Activated CD4-positive, alpha-beta memory T cell treated with anti-CD3 and anti-CD28 coated beads, Interleukin-2, amount 10 ng/mL, durations not matched to agents 7 days and 5 days (primary cell): ENCODE measurements around the gene PCDHGA9. TPM values are rescaled to one million over a fixed set of nuclear protein-coding genes. Genes with fewer than 3 reads are reported as not detected.
"Not testable (repeated sequence)": the region's sequence is repeated elsewhere in the genome, so short reads cannot be mapped to it uniquely, and the experiment has no call there.

Source experiments
- CTCF ChIA-PET: fragments of 350-600 bp; sonication (Branson Sonifier 250); formaldehyde crosslinking; loops from one replicate; lab custom pipeline; 2021; ENCODE audit warnings: antibody characterized with exemption, inconsistent platforms; lab: Charles Lee
- POLR2A ChIA-PET: fragments of 350-600 bp; sonication (Branson Sonifier 250); formaldehyde crosslinking; loops from one replicate; lab custom pipeline; 2021; ENCODE audit warnings: antibody characterized with exemption; lab: Charles Lee
- DNase-seq: peaks from one replicate; pipeline ENCODE4 v3.0.0-alpha.2; 2020
- H3K27ac Mint-ChIP-seq: one replicate; pipeline ENCODE4 v1.8.0; 2021; ENCODE audit warnings: mild to moderate bottlenecking, mixed read lengths
- H3K27me3 Mint-ChIP-seq: one replicate; pipeline ENCODE4 v1.8.0; 2021; ENCODE audit warnings: mixed read lengths
- H3K36me3 Mint-ChIP-seq: one replicate; pipeline ENCODE4 v1.8.0; 2021; ENCODE audit warnings: low read depth, mixed read lengths
- H3K4me1 Mint-ChIP-seq: one replicate; pipeline ENCODE4 v1.8.0; 2021; ENCODE audit warnings: mixed read lengths
- H3K4me3 Mint-ChIP-seq: one replicate; pipeline ENCODE4 v1.8.0; 2021; ENCODE audit warnings: mild to moderate bottlenecking, mixed read lengths
- H3K9me3 Mint-ChIP-seq: one replicate; pipeline ENCODE4 v1.8.0; 2021; ENCODE audit warnings: mixed read lengths
- total RNA-seq, 2 experiments: library from RNA; stranded (reverse); gene quantifications; one replicate each; pipeline ENCODE4 v1.2.3, GENCODE V29; 2021

PCDHGA9 gene
- total RNA-seq, 2 experiments from 2014 or later = not detected

DNA sequence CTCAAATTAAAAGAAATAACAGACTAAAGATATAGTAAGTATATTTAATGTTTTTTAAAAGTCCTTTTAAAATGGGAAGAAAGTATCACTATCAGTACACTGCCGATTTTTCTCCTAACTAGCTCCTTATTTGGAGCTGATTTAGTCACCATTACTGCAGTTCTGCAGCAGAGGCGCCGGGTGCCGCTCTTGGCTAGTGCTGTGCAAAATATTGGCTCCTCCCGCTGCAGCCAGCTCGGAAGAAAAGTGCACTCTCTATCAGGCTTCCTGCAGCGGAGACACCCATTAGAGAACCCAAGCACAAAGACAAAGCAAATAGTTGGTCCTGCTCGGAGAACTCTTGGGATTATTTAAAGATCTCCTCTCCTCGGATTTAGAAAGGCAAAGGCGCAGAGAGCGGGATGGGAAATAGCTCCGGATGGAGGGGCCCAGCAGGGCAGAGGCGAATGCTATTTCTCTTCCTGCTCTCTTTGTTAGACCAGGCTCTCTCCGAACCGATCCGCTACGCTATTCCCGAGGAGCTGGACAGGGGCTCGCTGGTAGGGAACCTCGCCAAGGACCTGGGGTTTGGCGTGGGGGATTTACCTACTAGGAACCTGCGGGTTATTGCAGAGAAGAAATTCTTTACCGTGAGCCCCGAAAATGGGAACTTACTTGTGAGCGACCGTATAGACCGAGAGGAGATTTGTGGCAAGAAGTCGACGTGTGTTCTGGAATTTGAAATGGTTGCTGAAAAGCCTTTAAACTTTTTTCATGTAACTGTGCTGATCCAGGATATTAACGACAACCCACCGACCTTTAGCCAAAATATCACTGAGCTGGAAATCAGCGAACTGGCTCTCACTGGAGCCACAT lies 32.4 kb upstream of the PCDHGA9 start, which contains the start of gene PCDHGB3:
TSS of gene PCDHGB3 (plus strand) at position 249 of the 855 bp plus-strand sequence. CDS start at position 402, 153 bp downstream.
- Mint-ChIP-seq H3K4me3 (peak within 1 kb of the TSS; percentile 46), H3K36me3 (peaks cover 14% of the 10 kb centered on the region), H3K9me3 (peaks cover 17% of the 10 kb centered on the region), H3K27ac (no peak within 1 kb of the TSS), H3K4me1 (no peaks in the 10 kb centered on the region), H3K27me3 (peaks cover 39% of the 10 kb centered on the region)
- ChIA-PET CTCF (interaction anchor here (0.6 to 2.5 kb wide), 17 partner anchors 12 to 194 kb away, joined by 3 to 13 read pairs (median 4); partner anchors contain the start of genes PCDHGA1, PCDHGA10, PCDHGA11 and PCDHGA9), POLR2A (interaction anchor here (1.6 kb wide), 1 partner anchor 50 kb away, joined by 8 read pairs; the partner anchor contains the start of gene TAF7)
- peak; percentile 33 for DNase-seq

DNA sequence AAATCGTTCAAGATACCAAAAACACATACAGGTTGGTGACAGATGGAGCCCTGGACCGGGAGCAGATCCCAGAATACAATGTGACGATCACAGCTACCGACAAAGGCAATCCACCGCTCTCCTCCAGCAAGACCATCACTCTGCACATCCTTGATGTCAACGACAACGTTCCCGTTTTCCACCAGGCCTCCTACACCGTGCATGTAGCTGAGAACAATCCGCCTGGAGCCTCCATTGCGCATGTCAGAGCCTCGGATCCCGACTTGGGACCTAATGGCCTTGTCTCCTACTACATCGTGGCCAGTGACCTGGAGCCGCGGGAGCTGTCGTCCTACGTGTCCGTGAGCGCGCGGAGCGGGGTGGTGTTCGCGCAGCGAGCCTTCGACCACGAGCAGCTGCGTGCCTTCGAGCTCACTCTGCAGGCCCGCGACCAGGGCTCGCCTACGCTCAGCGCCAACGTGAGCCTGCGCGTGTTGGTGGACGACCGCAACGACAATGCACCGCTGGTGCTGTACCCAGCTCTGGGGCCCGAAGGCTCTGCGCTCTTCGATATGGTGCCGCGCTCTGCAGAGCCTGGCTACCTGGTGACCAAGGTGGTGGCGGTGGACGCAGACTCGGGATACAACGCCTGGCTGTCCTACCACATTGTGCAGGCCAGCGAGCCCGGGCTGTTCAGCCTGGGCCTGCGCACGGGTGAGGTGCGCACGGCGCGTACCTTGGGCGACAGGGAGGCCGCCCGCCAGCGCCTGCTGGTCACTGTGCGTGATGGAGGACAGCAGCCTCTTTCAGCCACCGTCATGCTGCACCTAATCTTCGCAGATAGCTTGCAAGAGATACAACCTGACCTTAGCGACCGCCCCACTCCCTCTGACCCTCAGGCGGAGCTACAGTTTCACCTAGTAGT lies 30.8 kb upstream of the PCDHGA9 start:
- CTCF ChIA-PET = interaction anchor here (1.4 to 2.5 kb wide), 3 partner anchors 25 to 141 kb away, joined by 3 to 13 read pairs (median 11); partner anchors contain the start of gene PCDHGA10
- peaks cover 30% of the 10 kb centered on the region for H3K27me3 Mint-ChIP-seq
- H3K27ac Mint-ChIP-seq = no peak overlapping the region
- POLR2A ChIA-PET = no interaction called here
- no peak overlapping the region for H3K4me3 Mint-ChIP-seq
- H3K4me1 Mint-ChIP-seq = no peaks in the 10 kb centered on the region
- H3K9me3 Mint-ChIP-seq = peaks cover 19% of the 10 kb centered on the region
- DNase-seq = no peak
- H3K36me3 Mint-ChIP-seq = peaks cover 11% of the 10 kb centered on the region

- DNase-seq = no peak
- POLR2A ChIA-PET = no interaction called here
- H3K36me3 Mint-ChIP-seq = peaks cover 11% of the 10 kb centered on the region
- H3K4me1 Mint-ChIP-seq = no peaks in the 10 kb centered on the region
- CTCF ChIA-PET = interaction anchor here (1.2 kb wide), 1 partner anchor 54 kb away, joined by 3 read pairs; no protein-coding TSS in a partner anchor
- H3K9me3 Mint-ChIP-seq = peaks cover 19% of the 10 kb centered on the region
- H3K27ac Mint-ChIP-seq = no peak within 1 kb of the TSS
- peaks cover 29% of the 10 kb centered on the region for H3K27me3 Mint-ChIP-seq
- peak within 1 kb of the TSS; percentile 16 for H3K4me3 Mint-ChIP-seq
These were observed 28.8 kb upstream of the PCDHGA9 start, which contains the start of gene PCDHGA6 for GRCh38 chr5:141373673-141374317. PCDHGA6 (plus strand) TSS chr5:141373891; CDS start chr5:141374084, 193 bp downstream.

GRCh38 chr5:141374627-141375026 lies 28.0 kb upstream of the PCDHGA9 start:
- Mint-ChIP-seq H3K27me3 (peaks cover 25% of the 10 kb centered on the region), H3K4me3 (no peak overlapping the region), H3K9me3 (peaks cover 19% of the 10 kb centered on the region), H3K4me1 (no peaks in the 10 kb centered on the region), H3K27ac (no peak overlapping the region), H3K36me3 (peaks cover 11% of the 10 kb centered on the region)
- ChIA-PET POLR2A (no interaction called here), CTCF (no interaction called here)
- DNase-seq = no peak

GRCh38 chr5:141375444-141376155 lies 27.0 kb upstream of the PCDHGA9 start:
- POLR2A ChIA-PET, H3K4me3 Mint-ChIP-seq, H3K4me1 Mint-ChIP-seq, DNase-seq, H3K27ac Mint-ChIP-seq: not testable (repeated sequence)
- H3K9me3 Mint-ChIP-seq = peaks cover 19% of the 10 kb centered on the region
- CTCF ChIA-PET = interaction anchor here (0.7 kb wide), 1 partner anchor 100 kb away, joined by 4 read pairs; no protein-coding TSS in a partner anchor
- peaks cover 17% of the 10 kb centered on the region for H3K27me3 Mint-ChIP-seq
- peaks cover 11% of the 10 kb centered on the region for H3K36me3 Mint-ChIP-seq

- no peaks in the 10 kb centered on the region for H3K4me1 Mint-ChIP-seq
- ChIA-PET POLR2A (no interaction called here), CTCF (interaction anchor here (1.1 kb wide), 1 partner anchor 16 kb away, joined by 4 read pairs; no protein-coding TSS in a partner anchor)
- H3K4me3 Mint-ChIP-seq = peak within 1 kb of the TSS; percentile 46
- H3K36me3 Mint-ChIP-seq = no peaks in the 10 kb centered on the region
- H3K9me3 Mint-ChIP-seq = peaks cover 8% of the 10 kb centered on the region
- no peak within 1 kb of the TSS for H3K27ac Mint-ChIP-seq
- no peak for DNase-seq
- peaks cover 31% of the 10 kb centered on the region for H3K27me3 Mint-ChIP-seq
These were observed 19.9 kb upstream of the PCDHGA9 start, which contains the start of gene PCDHGA7 for GRCh38 chr5:141382469-141383294. PCDHGA7 (plus strand) TSS chr5:141382742; CDS start chr5:141382900, 158 bp downstream.

- Mint-ChIP-seq H3K4me1 (no peaks in the 10 kb centered on the region), H3K27me3 (peaks cover 31% of the 10 kb centered on the region), H3K27ac (no peak overlapping the region), H3K9me3 (peaks cover 9% of the 10 kb centered on the region), H3K4me3 (no peak overlapping the region), H3K36me3 (peaks cover under 1% of the 10 kb centered on the region)
- ChIA-PET POLR2A (no interaction called here), CTCF (interaction anchor here (1.1 kb wide), 1 partner anchor 16 kb away, joined by 4 read pairs; no protein-coding TSS in a partner anchor)
- no peak for DNase-seq
These were observed 19.2 kb upstream of the PCDHGA9 start for GRCh38 chr5:141383345-141383744.

GRCh38 chr5:141384471-141385267 lies 17.9 kb upstream of the PCDHGA9 start:
- no peaks in the 10 kb centered on the region for H3K4me1 Mint-ChIP-seq
- POLR2A ChIA-PET = no interaction called here
- peaks cover 32% of the 10 kb centered on the region for H3K27me3 Mint-ChIP-seq
- peaks cover 3% of the 10 kb centered on the region for H3K36me3 Mint-ChIP-seq
- no peak for DNase-seq
- H3K27ac Mint-ChIP-seq = no peak overlapping the region
- H3K9me3 Mint-ChIP-seq = peaks cover 16% of the 10 kb centered on the region
- H3K4me3 Mint-ChIP-seq = no peak overlapping the region
- CTCF ChIA-PET = no interaction called here

GRCh38 chr5:141387557-141388311 lies 14.8 kb upstream of the PCDHGA9 start, which contains the start of gene PCDHGB4:
PCDHGB4 (plus strand) TSS chr5:141387698; CDS start chr5:141387885, 187 bp downstream.
- Mint-ChIP-seq H3K27me3 (peaks cover 32% of the 10 kb centered on the region), H3K4me3 (peak within 1 kb of the TSS; percentile 7), H3K9me3 (peaks cover 22% of the 10 kb centered on the region)
- not testable (repeated sequence) for DNase-seq, H3K4me1 Mint-ChIP-seq, H3K36me3 Mint-ChIP-seq, H3K27ac Mint-ChIP-seq
- POLR2A ChIA-PET = interaction anchor here (1.0 kb wide), 1 partner anchor 67 kb away, joined by 3 read pairs; the partner anchor contains the start of gene TAF7
- CTCF ChIA-PET = interaction anchor here (0.7 kb wide), 1 partner anchor 20 kb away, joined by 3 read pairs; the partner anchor contains the start of gene PCDHGB6

DNA sequence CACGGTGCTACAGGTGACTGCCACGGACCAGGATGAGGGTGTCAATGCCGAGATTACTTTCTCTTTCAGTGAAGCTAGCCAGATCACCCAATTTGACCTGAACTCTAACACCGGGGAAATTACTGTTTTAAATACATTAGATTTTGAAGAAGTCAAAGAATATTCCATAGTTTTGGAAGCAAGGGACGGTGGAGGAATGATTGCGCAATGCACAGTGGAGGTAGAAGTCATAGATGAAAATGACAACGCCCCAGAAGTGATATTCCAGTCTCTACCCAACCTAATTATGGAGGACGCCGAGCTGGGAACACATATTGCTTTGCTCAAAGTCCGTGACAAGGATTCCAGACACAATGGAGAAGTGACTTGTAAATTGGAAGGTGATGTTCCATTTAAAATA lies 13.9 kb upstream of the PCDHGA9 start:
- Mint-ChIP-seq H3K9me3 (peaks cover 17% of the 10 kb centered on the region), H3K27me3 (peaks cover 27% of the 10 kb centered on the region), H3K36me3 (peaks cover 6% of the 10 kb centered on the region), H3K4me3 (no peak overlapping the region), H3K27ac (no peak overlapping the region), H3K4me1 (no peaks in the 10 kb centered on the region)
- no peak for DNase-seq
- CTCF ChIA-PET = no interaction called here
- POLR2A ChIA-PET = no interaction called here
